HG02623 (cell line): ENCODE measurements around the gene CDK7.

ENCODE experiments used
- ATAC-seq: cut with Tn5 transposase; IDR thresholded peaks from one replicate; pipeline ENCODE4 v1.9.1; 2021; ENCODE audit warnings: moderate library complexity; ENCODE audit not compliant: unreplicated experiment

The CDK7 gene

DNA sequence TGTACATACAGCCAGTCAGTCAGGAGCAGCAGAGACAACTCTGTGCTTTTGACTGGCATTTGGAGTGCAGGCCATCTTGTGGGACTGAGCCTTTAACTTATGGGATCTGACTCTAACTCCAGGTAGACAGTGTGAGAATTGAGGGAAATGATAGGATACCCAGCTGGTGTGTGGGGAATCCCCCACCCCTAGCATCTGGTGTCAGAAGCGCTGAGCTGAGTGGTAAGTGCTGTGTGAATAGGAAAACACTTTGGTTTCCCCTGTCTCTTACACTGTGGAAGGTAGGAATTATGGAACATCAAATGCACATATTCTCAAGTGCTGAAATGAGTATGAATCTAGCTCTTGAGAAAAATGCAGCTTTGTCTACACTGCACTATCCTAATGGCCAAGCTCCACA, 54.0 kb downstream of the CDK7 start:
- no peak for ATAC-seq

DNA sequence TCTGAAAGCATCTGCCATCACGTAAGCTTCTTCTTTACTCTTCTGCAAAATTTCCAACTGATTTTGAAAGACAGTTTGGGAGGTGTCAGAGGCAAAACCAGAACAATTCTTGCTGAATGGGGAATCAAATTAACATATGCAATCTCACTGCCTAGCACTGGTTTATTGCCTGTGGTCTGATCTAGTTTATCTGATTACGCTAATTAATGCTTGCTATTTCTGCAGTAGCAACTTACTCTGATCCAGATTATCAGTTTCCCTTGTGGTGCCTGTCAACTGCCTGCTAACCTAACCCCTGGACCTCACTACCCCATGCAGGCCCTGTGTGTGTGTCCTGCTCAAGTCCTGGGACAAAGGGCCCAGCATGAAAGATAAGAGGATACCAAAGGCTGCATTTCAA, 57.6 kb downstream of the CDK7 start:
- ATAC-seq: no peak

GRCh38 chr5:69293882-69294281, 59.2 kb downstream of the CDK7 start:
- no peak for ATAC-seq

- ATAC-seq: no peak
These were observed 60.5 kb downstream of the CDK7 start for GRCh38 chr5:69295088-69295754.

DNA sequence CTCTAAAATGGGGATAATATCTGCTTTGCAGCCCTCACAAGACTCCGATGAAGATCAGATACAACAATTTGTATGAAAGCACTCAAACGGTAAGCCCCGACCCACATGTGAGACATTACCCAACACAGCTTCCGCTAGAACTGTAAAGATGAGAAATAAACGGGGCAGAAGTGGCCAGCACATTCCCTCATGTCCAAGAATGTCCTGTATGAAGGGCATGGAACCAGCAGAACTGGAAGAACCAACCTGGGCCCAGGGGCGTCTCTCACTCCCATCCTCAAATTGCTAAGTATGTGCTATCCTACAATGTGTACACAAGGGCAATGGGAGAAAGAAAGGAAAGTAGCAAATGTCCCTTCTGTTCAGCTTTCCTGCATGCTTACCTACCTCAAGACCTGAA, 64.9 kb downstream of the CDK7 start:
- ATAC-seq: no peak

GRCh38 chr5:69300537-69301203, 66.0 kb downstream of the CDK7 start:
- no peak for ATAC-seq

- no peak for ATAC-seq
These were observed 70.8 kb downstream of the CDK7 start for GRCh38 chr5:69305512-69305911.

GRCh38 chr5:69308046-69308553, 73.4 kb downstream of the CDK7 start:
- ATAC-seq: no peak

DNA sequence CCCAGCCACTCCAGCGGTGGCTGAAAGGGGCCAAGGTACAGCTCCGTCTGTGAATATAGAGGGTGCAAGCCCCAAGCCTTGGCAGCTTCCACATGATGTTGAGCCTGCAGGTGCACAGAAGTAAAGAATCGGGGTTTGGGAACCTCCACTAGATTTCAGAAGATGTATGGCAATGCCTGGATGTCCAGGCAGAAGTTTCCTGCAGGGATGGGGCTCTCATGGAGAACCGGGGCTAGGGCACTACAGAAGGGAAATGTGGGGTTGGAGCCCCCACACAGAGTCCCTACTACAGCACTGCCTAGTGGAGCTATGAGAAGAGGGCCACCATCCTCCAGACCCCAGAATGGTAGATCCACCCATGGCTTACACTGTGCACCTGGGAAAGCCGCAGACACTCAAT, 74.7 kb downstream of the CDK7 start:
- no peak for ATAC-seq

DNA sequence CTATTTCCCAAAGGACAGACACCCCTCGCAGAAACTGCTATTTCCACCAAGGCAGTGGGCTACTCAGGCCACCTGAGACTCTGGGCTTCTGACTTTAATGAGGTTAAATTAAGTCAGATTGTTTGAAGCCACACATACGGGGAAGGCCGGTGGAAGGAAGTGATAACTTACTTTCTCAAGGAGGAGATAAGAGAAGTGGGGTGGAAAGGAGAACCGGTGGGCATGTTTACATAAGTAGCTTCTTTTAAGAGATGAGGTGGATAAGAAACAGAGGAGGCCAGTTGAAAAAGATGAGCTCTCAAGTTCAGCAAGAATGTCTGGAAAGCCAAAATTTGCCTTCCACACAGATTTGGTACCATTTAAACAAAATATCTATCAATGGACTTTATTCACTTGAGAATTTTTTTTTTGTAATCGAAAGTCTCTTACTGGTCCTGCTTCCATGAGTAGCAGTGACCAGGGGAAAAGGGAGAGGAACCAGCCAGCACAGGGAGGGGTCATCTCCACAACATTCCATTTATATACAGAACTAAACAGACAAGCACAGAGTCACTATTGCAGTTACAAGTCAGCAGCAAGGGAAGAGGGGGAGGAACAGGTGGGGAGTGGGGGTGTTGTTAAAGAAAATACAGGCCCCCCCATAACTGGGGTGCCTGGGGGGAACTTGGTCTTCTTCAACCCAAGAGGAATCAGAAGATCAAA, 77.9 kb downstream of the CDK7 start:
- ATAC-seq: no peak

GRCh38 chr5:69313428-69313827, 78.7 kb downstream of the CDK7 start:
- ATAC-seq: no peak

GRCh38 chr5:69315972-69316371, 81.3 kb downstream of the CDK7 start:
- ATAC-seq: no peak

DNA sequence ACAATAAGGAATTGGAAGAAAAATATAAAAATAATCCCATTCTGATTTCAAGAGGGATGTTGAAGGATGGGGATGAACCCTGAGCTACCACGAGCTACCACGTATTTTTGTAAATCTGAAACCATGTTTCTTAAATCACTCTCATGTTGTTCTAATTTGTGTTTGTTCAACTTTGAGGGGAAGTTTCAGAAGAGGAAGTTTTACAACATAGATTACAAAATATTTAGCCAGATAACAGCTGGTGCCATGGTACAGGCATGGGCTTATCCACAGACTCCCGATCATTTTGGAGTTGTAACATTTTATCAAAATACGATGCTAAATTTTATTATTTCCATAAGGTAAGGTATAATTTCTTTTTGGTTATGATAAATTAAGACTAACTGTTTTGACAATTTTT, 82.7 kb downstream of the CDK7 start:
- no peak for ATAC-seq

DNA sequence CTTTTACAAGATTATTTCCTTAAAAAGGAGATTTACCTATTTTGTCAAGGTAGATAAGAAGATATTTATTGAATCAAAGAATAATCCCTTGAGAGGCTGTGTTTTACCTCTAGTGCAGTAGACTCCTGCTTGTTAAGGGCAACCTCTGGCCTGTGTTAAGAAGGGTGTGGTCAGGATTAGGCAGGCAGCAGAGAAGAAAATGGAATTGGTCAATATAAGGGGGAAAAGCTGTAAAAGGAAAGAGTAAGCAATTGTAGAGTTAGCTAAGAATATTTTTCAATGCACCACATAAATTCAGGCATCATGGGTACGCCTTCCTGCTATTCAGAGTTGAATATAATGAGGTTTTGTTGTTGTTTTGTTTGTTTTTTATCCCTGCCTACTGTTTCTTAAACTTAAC, 91.7 kb downstream of the CDK7 start:
- no peak for ATAC-seq
